Endodermal cell (in vitro differentiated cells): ENCODE results near the gene SFXN3. TPM values are rescaled to one million over a fixed set of nuclear protein-coding genes. Genes with fewer than 3 reads are reported as not detected.

Experiments used
- DNase-seq: peaks from one replicate; pipeline ENCODE4 v3.0.0-alpha.2; 2017
- H3K27ac ChIP-seq: 2 replicates; pipeline ENCODE4 v1.5.1; 2013; ENCODE audit warnings: mild to moderate bottlenecking, low read depth, low read length, moderate library complexity
- H3K27me3 ChIP-seq: 2 replicates; pipeline ENCODE4 v1.6.1; 2013; ENCODE audit warnings: mild to moderate bottlenecking, low read length, moderate library complexity; ENCODE audit not compliant: insufficient read depth, control insufficient read depth, poor library complexity, severe bottlenecking
- H3K36me3 ChIP-seq: 2 replicates; pipeline ENCODE4 v1.7.0; 2013; ENCODE audit warnings: mild to moderate bottlenecking, low read length, moderate library complexity; ENCODE audit not compliant: control insufficient read depth, insufficient read depth
- H3K4me1 ChIP-seq: one replicate; pipeline ENCODE4 v1.7.0; 2013; ENCODE audit warnings: low read length; ENCODE audit not compliant: control insufficient read depth, insufficient read depth
- H3K4me3 ChIP-seq: 2 replicates; pipeline ENCODE4 v1.5.1; 2013; ENCODE audit warnings: mild to moderate bottlenecking, low read length, moderate library complexity
- H3K9ac ChIP-seq: 2 replicates; pipeline ENCODE4 v1.6.1; 2013; ENCODE audit warnings: mild to moderate bottlenecking, low read length, moderate library complexity; ENCODE audit not compliant: poor library complexity, severe bottlenecking; ENCODE audit errors: extremely low read depth
- H3K9me3 ChIP-seq: 2 replicates; pipeline ENCODE4 v1.6.1; 2013; ENCODE audit warnings: mild to moderate bottlenecking, low read length, moderate library complexity; ENCODE audit not compliant: control insufficient read depth
- H3K27ac Mint-ChIP-seq: 2 replicates; pipeline ENCODE4 v1.8.0; 2020; ENCODE audit warnings: mixed read lengths
- H3K27me3 Mint-ChIP-seq: 2 replicates; pipeline ENCODE4 v1.8.0; 2021; ENCODE audit warnings: mild to moderate bottlenecking, mixed read lengths; ENCODE audit not compliant: insufficient read depth
- H3K36me3 Mint-ChIP-seq: 2 replicates; pipeline ENCODE4 v1.8.0; 2020; ENCODE audit warnings: low read depth, mixed read lengths
- H3K4me1 Mint-ChIP-seq: 2 replicates; pipeline ENCODE4 v1.8.0; 2020; ENCODE audit warnings: mixed read lengths
- H3K4me3 Mint-ChIP-seq: 2 replicates; pipeline ENCODE4 v1.8.0; 2020; ENCODE audit warnings: mild to moderate bottlenecking, moderate library complexity, mixed read lengths
- H3K9me3 Mint-ChIP-seq: 2 replicates; pipeline ENCODE4 v1.8.0; 2020; ENCODE audit warnings: mild to moderate bottlenecking, mixed read lengths
- WGBS, 2 experiments: methylation state at CpG; one replicate each; pipeline versions ENCODE4 v1.1.5 to v1.1.7; 2013; ENCODE audit warnings: missing lambda C conversion rate in 2 of 2, mixed read lengths in 1 of 2; ENCODE audit not compliant: insufficient coverage in 1 of 2, insufficient read length in 1 of 2; 5-methylcytosine and 5-hydroxymethylcytosine counted together
- total RNA-seq, 2 donors: library from RNA; stranded (reverse); fragmentation: NEBNext Ultra II Directional in 1 of 2; extraction: Animal tissue kit (Norgen Biotek cat#: 25700) in 1 of 2; gene quantifications; 2 replicates in 1 of 2; 3 replicates in 1 of 2; pipeline ENCODE4 v1.2.1, GENCODE V29; 2021
- TF ChIP-seq, protein P1 (sequence below): fragments of 200-600 bp; sonication (generic); conservative IDR thresholded peaks from 2 replicates; pipeline ENCODE4 v1.5.0; 2021; ENCODE audit warnings: antibody characterized with exemption, mild to moderate bottlenecking

SFXN3 gene
- total RNA-seq, 2 donors from 2014 or later, result 1.8 to 2.1 TPM

DNA sequence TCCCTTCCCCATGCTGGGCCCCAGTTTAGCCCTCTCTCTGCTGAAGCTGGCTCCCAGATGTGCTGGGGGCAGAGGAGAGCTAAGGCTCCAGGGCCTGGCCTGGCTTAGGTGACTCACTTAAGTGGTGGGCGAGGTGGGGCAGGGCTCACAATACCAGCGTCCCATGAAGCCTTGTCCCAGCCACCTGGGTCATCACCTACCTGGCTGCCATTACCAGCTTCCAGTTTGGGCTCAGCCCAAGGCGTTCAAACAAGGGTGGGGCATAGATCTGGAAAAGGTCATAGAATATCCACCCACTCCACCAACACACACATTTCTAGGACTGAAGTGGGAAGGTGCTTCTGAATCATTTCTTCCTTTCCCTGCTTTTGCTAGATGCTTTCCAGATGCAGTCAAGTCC, 39.1 kb downstream of the SFXN3 start:
- Mint-ChIP-seq H3K4me1 (peaks cover 5% of the 10 kb centered on the region), H3K36me3 (no peaks in the 10 kb centered on the region), H3K27ac (no peak overlapping the region), H3K4me3 (no peak overlapping the region), H3K27me3 (peaks cover 58% of the 10 kb centered on the region), H3K9me3 (no peaks in the 10 kb centered on the region)
- Histone ChIP-seq H3K27me3 (peaks cover 57% of the 10 kb centered on the region), H3K9ac (no peak overlapping the region), H3K27ac (no peak overlapping the region), H3K36me3 (no peaks in the 10 kb centered on the region), H3K4me3 (no peak overlapping the region), H3K4me1 (no peaks in the 10 kb centered on the region), H3K9me3 (no peaks in the 10 kb centered on the region)
- DNase-seq, result no peak
- TF ChIP-seq, protein P1, sequence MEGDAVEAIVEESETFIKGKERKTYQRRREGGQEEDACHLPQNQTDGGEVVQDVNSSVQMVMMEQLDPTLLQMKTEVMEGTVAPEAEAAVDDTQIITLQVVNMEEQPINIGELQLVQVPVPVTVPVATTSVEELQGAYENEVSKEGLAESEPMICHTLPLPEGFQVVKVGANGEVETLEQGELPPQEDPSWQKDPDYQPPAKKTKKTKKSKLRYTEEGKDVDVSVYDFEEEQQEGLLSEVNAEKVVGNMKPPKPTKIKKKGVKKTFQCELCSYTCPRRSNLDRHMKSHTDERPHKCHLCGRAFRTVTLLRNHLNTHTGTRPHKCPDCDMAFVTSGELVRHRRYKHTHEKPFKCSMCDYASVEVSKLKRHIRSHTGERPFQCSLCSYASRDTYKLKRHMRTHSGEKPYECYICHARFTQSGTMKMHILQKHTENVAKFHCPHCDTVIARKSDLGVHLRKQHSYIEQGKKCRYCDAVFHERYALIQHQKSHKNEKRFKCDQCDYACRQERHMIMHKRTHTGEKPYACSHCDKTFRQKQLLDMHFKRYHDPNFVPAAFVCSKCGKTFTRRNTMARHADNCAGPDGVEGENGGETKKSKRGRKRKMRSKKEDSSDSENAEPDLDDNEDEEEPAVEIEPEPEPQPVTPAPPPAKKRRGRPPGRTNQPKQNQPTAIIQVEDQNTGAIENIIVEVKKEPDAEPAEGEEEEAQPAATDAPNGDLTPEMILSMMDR, result no peak
- 80 to 87% methylated on average over 1 to 3 of the region's 3 CpGs for WGBS, 2 experiments

DNA sequence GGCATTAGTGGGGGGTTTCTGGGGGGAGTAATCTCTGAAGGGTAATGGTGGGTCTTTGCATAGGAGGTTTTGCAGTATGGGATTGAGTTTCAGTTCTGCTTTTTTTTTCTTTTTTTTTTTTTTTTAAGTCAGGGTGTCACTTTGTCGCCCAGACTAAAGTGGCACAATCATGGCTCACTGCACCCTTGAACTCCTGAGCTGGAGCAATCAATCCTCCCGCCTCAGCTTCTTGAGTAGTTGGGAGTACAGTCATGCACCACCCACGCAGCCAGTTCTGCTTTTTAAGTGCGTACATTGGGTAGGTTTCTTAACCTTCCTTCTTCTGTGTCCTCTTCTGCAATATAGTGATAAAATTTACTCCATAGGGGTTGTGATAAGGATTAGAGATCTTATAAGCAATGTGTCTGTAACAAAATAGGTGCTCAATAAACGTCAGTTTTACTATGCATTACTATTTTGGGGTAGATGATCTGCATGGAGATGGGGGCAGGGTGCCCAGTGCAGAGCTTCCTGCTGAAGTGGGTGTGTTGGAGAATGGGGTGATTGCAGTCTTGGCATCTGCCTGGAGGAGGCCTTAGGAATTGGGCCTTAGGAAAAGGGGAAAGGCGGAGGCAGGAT, 40.3 kb downstream of the SFXN3 start:
- no peak for DNase-seq
- no peak overlapping the region for H3K27ac Mint-ChIP-seq
- no peaks in the 10 kb centered on the region for H3K36me3 Mint-ChIP-seq
- H3K4me1 Mint-ChIP-seq, result peaks cover 6% of the 10 kb centered on the region
- peaks cover 54% of the 10 kb centered on the region for H3K27me3 Mint-ChIP-seq
- Histone ChIP-seq H3K36me3 (no peaks in the 10 kb centered on the region), H3K9me3 (no peaks in the 10 kb centered on the region), H3K27ac (no peak overlapping the region), H3K4me1 (no peaks in the 10 kb centered on the region), H3K9ac (no peak overlapping the region), H3K27me3 (peaks cover 50% of the 10 kb centered on the region), H3K4me3 (no peak overlapping the region)
- WGBS, 2 experiments, result 90 to 96% methylated on average over 4 to 5 of the region's 6 CpGs
- TF ChIP-seq, protein P1, result no peak
- H3K4me3 Mint-ChIP-seq, result no peak overlapping the region
- no peaks in the 10 kb centered on the region for H3K9me3 Mint-ChIP-seq

DNA sequence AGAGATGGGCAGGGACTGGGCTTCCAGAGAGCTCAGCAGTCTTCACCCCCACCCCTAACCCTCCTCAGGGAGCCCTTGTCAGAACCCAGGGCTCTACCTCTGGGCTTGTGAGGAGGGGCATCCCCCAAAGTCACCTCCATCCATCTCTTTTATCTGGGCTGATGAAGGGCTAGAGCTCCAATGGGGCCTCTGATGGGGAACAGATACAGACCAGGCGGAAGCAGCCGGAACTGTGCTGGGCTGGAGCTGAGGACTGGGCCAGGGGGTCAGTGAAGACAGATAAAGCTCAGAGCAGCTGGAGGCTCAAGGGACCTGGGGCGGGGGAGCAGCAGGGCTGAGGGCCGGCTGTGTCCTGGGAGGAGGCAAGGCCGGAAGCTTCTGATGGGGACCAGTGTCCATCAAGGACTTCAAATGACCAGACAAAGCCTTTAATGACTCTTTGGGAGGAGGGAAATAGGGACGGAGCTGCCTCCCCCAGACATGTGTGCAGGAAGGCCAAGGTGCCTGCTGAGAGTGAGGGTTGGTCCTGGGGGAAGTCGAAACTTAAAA, 40.9 kb downstream of the SFXN3 start:
- H3K4me1 ChIP-seq, result no peaks in the 10 kb centered on the region
- no peak overlapping the region for H3K4me3 ChIP-seq
- DNase-seq, result no peak
- WGBS, 2 experiments, result 71 to 78% methylated on average over 5 to 7 of the region's 7 CpGs
- H3K36me3 Mint-ChIP-seq, result no peaks in the 10 kb centered on the region
- H3K4me3 Mint-ChIP-seq, result no peak overlapping the region
- TF ChIP-seq, protein P1, result no peak
- no peak overlapping the region for H3K9ac ChIP-seq
- H3K27me3 Mint-ChIP-seq, result peaks cover 49% of the 10 kb centered on the region
- H3K9me3 Mint-ChIP-seq, result no peaks in the 10 kb centered on the region
- H3K4me1 Mint-ChIP-seq, result peaks cover 6% of the 10 kb centered on the region
- peaks cover 44% of the 10 kb centered on the region for H3K27me3 ChIP-seq
- no peaks in the 10 kb centered on the region for H3K36me3 ChIP-seq
- H3K27ac ChIP-seq, result no peak overlapping the region
- H3K9me3 ChIP-seq, result no peaks in the 10 kb centered on the region
- no peak overlapping the region for H3K27ac Mint-ChIP-seq
